HG03097 (cell line): ENCODE measurements around the gene SYS1.
"Not testable (repeated sequence)": the region's sequence is repeated elsewhere in the genome, so short reads cannot be mapped to it uniquely, and the experiment has no call there.

Experiments used
- ATAC-seq: cut with Tn5 transposase; IDR thresholded peaks from one replicate; pipeline ENCODE4 v1.9.1; 2021; ENCODE audit not compliant: unreplicated experiment, low FRiP score

SYS1 gene

DNA sequence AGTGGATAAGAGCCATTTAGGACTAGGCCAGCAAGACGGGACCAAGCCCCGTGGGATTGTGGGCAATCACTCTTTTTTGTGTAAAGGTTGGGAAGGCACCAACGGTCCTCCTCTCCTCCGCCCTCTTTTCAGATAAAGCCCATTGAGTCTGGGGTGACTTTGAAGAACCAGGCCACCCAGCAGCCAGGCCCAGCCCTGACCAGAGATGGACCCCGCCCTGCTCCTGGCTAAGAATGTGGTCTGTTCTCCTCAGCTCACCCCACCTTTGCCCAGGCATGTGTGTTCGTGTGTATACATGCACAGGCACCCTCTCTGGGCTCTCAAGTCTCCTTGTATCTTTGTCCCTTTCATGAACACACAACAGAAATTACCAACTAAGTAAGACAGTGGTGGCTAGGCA is 23.9 kb upstream of the SYS1 start:
- no peak for ATAC-seq

DNA sequence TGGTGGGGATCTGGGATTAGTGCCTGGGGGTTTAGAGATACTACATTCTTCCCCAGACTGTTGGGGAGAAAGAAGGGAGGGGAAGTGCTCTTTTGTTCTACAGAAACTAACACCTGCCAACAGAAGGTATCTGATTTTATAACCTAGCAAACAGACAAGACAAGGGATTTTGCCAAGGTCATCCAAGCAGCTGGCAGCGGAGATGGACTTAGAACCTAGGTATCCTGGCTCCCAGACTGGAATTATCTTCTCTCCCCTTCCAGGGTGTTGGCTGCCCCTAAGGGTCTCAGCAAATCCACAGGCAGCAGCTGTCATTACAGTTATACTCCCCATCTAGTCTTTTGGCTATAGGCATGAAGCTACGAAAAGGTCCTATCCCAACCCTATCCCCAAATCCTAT is 23.2 kb upstream of the SYS1 start:
- ATAC-seq = no peak

- ATAC-seq = no peak
These were observed 22.6 kb upstream of the SYS1 start for GRCh38 chr20:45340236-45340847.

- ATAC-seq = no peak
These were observed 22.0 kb upstream of the SYS1 start for GRCh38 chr20:45340951-45341350.

GRCh38 chr20:45341579-45341938 is 21.4 kb upstream of the SYS1 start:
- ATAC-seq = no peak

DNA sequence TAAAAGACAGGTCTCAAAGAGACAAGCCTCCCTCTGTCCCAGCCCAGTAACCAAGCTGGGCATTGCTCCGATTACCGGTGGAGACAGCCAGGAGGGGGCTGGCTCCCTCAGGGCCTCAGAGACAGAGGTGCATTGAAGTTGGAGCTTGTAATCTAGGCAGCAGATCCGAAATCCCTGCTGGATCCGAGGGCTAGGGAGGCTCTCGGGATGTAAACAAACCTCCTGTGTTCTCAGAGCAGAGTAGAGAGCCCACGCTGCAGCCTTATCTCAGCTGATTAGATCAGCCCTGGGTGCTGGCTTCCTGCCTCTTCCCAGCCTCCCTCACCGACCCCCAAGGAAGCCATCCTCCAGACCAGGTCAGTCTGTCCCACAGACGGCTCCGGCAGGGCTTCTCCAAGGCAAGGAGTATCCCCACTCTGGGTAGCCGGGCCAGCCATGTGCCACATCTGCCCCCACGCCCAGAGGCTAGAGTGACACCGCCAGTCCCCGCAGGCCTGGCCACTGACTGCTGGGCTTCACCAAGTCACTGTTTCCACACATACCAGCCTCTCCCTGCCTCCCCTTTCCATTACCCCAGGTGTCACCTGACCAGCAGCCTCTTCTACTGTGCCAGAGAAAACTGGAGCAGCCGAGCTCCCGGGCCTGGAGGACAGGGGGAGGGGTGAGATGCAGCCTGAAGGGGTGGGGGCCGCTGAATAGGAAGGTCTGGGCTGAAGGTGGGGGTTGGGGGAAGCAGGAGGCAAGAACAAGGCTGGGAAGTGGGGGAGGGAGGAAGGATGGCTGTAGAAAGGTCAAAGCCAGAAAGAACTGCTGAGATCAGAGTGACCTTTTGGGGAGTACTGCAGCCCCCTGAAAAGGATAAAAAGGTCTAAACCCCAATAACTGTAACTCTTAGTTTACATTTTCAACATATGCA is 20.8 kb upstream of the SYS1 start:
- ATAC-seq = no peak

- no peak for ATAC-seq
These were observed 20.0 kb upstream of the SYS1 start for GRCh38 chr20:45342855-45343531.

DNA sequence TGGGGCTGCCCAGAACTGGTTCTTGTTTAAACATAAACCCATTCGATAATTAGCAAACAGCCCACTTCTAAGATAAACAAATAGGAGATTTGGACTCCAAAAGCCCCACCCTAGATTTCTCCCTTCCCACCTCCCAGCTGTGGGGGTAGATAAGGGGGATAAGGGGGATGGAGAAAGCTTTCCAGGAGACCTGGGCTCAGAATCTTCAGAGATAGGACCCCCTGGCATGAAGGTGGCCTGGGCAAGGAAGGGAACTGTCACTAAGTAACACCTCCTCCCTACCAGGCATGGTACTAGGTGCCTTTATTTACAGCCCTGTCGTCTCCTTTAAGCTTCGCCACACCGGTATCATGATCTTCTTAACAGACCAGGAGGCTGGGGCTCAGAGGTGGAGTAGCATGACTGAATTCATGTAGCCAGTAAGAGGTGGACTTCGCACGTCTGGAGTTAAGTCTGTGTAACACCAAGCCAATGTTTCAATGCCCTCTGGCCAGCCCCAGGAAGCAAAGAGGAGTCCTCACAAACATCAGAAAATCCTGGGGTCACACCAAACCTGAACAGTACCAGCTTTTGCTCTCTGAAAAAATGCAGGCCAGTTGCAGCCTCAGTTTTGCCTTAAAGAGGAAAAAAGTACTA is 19.3 kb upstream of the SYS1 start:
- no peak for ATAC-seq

DNA sequence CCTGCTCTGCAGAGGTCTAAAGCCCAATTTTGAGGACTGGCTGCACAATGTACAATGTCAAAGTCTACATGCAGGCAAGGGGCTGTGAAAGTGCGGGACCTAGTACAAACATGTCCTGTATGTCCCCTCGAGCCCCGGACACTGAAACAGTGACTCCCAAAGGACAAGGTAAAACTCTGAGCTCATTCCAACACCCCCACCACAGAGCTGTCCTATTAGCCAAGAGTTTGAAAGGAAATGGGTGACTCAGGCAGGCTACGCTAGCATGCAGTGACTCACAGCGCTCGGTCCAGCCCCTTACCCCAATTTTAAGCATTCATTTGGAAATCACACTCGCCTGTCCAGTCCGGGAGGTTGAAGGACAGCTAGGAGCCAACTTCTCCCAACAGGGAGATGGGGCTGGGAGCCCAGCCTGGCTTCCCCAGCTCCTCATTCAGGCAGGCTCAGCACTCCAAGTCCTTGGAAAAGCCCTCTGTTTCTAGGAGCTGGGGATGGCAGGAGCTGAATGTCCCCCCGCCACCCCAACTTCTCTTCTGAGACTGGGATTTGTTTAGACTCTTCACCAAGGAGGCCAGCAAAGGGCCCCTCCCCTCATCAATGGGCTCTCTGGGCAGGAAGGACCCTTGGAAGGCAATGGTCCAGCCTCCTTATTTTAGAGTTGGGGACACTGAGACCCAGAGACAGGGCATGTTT is 18.6 kb upstream of the SYS1 start:
- no peak for ATAC-seq

DNA sequence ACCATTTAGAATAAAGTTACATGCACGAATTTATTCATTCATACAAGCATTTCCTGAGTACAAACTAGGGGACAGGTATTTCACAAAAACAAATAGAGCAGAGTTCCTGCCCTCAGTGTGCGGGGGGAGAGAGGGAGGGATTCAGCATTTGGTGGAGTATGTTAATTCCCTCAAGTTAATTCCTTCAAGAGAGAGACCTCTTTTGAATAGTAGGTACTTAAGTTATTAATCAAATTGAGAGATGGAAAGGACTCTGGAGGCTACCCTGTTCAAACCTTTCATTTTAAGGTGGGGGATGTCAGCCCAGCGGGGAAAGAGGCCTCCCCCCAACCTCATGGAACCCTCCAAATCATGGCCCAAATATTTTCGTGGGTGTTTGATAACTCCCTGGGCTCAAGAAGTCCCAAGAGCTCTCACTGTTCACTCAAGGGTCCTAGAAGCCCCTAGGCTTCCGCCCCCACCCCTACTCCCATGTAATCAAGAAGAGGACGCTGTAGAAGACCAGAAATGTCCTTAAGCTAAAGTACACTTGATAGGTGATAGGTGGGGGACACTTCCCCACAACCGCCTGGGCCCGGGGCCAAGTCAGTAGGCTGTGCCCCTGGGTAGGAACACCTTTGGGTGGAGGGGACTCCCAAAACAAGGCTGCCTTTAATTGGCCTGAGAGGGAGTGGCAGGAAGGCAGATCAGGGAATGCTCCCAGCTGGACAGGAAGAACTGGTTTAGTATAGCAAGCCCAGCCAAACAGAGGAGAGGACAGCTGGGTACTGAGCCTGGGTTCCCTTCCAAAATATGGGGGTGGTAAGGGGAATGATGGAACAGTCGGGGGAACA is 17.6 kb upstream of the SYS1 start:
- ATAC-seq = no peak

- ATAC-seq = no peak
These were observed 16.7 kb upstream of the SYS1 start for GRCh38 chr20:45346291-45346718.

DNA sequence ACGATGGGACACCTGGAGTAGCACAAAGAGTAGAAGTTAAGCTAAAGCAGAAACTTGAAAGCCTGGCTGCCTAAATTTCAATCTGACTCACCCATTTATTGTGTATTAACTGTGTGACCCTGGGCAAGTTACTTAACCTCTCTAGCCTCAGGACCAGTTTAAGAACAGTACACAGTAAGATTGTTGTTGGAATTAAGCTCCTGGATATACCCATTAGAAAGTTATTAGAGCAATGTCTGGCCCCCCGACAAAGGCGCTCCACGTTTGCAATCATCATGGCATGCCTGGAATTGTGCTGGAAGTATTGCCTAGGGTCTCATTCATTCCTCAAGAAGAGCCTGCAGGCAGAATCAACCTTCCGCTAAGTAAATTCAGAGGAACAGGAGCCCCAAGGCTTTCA is 16.1 kb upstream of the SYS1 start:
- ATAC-seq = no peak

- no peak for ATAC-seq
These were observed 15.5 kb upstream of the SYS1 start for GRCh38 chr20:45347297-45347935.

DNA sequence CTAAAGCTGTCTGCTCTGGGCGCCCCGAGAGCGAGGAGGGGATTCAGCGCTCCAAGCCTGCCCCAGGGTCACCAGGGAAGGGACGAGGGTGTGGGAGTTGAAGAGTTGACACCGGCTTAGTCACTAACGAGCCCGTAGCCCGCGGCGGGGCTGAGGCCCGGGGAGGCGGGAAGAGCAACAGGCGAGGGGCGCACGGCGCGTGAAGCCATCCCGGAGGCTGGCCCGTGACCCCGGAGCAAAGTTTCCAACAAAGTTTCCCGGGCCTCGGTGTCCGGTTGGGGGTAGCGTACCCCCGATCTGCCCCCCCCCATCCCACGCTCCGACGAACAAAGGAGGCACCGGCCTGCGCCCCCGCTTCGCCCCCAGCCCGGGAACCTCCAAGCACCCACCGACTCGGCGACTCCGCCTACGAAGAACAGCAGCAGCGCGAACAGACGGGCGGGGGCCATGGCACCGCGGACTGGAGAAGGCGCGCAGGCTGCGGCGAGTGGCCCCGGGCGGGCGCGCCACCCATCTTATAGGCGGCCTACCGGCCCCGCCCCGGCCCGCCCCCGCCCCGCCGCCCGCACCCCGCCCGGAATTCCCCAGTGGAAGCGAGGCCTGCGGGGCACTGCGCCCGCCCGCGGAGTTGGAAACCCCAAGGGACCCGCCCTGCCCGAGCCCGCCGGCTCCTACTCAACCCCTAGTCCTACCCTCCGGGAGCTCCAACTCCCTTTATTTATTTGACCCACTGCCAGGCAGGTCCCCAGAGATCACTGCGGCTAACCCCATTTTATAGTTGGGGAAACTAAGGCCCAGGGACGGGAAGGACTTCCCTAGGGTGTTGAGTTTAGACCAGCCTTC is 14.8 kb upstream of the SYS1 start, which contains the start of gene SDC4:
SDC4 (minus strand) TSS at position 489 of the 843 bp plus-strand sequence; CDS start at position 449, 40 bp downstream.
- no peak for ATAC-seq

DNA sequence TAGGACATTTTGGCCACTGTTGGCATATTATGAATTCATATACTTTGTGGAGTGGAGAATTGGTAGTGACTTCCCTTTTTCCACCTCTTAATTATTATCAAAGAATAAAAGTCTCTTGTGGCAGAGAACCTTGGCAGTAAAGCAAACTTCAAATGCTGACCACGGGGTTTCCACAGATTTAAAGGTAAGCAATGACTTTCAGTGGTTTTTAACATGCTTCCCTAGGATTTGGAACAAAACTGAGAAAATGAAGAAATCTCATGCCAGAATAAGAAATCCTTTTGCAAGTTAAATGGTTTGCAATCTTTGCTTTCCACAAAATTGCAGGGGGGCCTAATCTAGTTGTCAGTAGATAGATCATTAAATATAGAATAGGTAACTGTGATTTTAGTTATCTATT is 12.7 kb upstream of the SYS1 start:
- ATAC-seq = no peak

DNA sequence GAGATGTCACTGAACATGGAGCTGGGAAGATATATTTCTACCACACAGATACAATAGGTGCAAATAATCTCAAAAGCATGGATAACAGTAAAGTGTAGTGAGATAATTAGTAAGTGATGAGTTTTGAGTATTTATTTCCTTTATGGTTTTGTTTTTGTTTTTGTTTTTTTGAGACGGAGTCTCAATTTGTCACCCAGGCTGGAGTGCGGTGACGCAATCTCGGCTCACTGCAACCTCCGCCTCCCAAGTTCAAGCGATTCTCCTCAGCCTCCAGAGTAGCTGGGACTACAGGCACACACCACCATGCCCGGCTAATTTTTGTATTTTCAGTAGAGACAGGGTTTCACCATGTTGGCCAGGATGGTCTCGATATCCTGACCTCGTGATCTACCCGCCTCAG is 12.2 kb upstream of the SYS1 start:
- not testable (repeated sequence) for ATAC-seq

DNA sequence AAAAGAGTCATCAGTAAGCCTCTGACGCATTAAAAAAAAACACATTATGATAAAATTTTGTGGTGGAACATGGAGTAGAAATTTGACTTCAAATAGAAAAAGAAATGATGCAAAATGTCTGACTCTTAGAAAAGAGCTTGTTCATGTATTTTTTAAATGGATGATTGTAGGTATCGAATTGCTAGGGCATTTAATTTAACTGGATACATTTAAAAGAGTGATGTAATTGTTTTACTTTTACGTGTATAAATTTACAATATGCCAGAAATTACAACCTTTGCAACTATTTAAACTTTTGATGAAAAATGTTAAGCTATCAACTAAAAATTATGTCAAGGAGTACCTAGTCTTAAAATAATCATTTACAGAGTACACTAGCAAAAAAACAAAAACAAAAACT is 10.2 kb upstream of the SYS1 start:
- no peak for ATAC-seq

- no peak for ATAC-seq
These were observed 9.2 kb upstream of the SYS1 start for GRCh38 chr20:45353746-45354145.
